NOMO-1 (cell line): ENCODE measurements around the gene IBSP.

ENCODE experiments used
- DNase-seq, 2 experiments: peaks; one replicate each; lab custom pipeline; 2025; ENCODE audit not compliant: unreplicated experiment in 2 of 2; lab: John Stamatoyannopoulos, UW

Gene IBSP

DNA sequence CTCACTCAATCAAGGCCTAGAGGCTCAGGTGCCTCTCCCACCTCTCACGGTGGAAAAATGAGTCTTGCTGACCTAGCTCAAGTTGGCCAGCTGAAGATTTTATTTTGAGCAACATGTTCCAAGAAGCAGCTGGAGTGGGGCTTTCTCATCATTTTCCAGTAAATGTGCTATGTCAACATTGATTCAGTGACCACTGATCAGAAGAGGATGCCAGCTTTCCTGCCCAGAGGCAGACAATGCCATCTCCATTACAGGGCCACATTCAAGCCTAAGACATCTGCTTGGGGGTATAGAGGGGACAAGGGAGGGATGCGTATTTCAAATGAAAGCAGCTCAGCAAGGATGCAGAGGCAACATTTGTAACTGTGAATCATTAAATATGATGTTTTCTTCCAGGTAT lies 36.4 kb downstream of the IBSP start:
- no peak for DNase-seq

- peak in 1 of 2 experiments; percentile 39 for DNase-seq
Measured at GRCh38 chr4:87838205-87838604, 38.9 kb downstream of the IBSP start.

DNA sequence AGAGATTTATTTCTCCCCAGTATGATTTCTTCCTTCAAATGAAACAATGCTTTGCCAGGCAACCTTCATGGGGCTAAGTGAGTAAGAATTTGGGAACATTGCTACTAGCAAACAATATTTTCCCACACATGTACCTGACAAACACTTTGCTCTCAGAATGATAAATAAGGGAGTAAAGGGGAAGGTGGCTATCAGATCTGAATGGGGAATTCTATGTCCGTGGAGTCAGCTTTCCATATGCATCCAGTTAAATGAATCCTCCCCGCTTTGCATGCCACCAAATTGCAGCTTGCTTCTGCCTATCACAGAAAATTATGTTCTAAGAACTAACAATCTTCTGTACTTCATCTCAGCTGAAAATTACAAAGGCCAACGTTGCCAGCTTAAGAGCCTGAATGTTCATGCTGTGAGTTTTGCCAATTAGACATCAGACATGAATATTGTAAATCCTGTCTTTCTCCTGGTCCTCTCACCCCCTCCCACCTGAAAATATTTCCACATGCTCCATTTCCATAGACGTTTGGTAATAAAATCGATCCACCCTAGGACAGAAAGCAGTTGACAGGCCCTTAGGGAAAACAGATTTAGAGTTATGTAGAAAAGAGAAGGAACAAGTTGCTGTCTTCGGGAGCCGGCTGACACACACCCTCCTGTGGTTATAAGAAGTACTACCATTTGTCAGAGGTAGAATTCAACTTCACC lies 39.7 kb downstream of the IBSP start:
- peak; percentile 49 to 56 for DNase-seq

- no peak for DNase-seq
Measured at GRCh38 chr4:87839592-87839946, 40.2 kb downstream of the IBSP start.

- no peak for DNase-seq
Measured at GRCh38 chr4:87840149-87840548, 40.8 kb downstream of the IBSP start.

DNA sequence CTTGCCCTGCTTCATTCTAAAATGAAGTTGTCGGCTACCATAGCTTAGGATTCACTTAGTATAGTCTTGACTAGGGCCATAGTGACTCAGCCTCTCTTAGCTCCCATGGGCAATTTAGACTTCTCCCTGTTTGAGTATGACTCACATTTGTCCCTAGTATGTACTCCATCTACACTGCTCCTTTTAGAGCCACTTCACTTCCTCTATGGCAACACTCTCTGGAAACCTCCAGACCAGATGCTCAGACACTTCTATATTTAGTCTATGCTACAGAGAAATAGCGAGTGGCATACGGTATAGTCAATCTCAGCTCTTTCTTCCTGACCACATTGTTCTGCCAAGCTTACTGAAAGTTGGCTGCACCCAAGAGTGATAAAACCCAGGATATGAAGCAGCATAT lies 44.6 kb downstream of the IBSP start:
- peak; percentile 77 to 94 for DNase-seq

DNA sequence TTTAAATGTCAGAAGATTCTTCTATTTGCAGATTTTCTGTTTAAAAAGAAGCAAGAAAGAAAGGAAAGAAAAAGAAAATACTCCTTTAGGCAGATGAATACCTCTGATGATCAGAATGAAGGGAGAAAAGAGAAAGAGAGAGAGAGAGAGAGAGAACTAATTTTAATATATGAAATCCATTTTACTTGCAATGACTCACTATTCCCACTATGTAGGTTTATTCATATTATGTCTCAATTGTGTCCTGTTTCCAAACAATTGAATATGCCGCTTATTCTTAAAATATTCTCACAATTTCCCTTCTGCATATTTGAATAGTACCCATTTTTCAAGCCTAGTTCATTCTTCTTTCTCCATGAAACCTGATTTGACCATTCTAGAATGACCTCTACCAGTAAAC lies 45.1 kb downstream of the IBSP start:
- no peak for DNase-seq

GRCh38 chr4:87846226-87846625 lies 46.9 kb downstream of the IBSP start:
- DNase-seq = no peak

GRCh38 chr4:87848622-87849351 lies 49.4 kb downstream of the IBSP start:
- peak; percentile 57 to 77 for DNase-seq

DNA sequence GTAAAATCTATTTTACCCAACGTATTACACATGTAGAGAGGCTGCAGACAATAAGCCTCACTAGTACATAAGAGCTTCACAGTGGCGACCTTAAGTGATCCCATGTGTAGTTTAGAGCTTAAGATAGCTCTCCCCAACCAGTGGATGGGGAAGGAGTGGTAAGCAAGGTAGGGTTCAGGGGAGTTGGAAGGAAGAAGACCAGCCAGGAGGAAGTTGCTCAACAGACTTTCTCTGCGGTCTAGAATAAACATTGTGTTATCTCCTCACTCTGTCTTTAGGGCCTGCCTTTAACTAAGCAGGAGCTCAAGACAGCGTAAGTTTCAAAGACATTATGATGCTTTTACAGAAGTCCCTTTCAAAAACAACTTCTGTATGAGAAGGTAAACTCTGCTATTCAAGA lies 50.3 kb downstream of the IBSP start:
- peak; percentile 74 to 87 for DNase-seq

GRCh38 chr4:87851332-87851731 lies 52.0 kb downstream of the IBSP start:
- peak; percentile 57 to 68 for DNase-seq

DNA sequence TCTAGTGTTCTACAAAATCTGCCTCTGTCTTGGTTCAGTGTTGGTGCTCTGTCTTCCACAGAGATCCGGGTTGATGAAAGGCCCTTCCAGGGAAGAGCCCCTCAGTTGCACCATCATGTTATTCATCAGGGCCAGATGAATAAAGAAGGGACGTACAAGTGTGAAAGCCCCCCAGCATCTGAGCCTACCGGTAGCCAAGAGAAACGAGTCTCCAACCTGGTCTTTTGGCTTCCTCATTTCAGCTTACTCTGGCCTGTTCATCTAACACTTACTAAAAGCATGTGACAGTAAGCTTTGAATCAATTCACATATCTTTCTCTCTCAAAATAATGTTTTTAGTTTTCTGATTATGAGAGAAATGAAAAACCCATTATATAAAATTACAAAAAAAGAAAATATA lies 52.6 kb downstream of the IBSP start:
- DNase-seq = peak in 1 of 2 experiments; percentile 17

GRCh38 chr4:87853108-87853507 lies 53.8 kb downstream of the IBSP start:
- DNase-seq = peak in 1 of 2 experiments; percentile 60

DNA sequence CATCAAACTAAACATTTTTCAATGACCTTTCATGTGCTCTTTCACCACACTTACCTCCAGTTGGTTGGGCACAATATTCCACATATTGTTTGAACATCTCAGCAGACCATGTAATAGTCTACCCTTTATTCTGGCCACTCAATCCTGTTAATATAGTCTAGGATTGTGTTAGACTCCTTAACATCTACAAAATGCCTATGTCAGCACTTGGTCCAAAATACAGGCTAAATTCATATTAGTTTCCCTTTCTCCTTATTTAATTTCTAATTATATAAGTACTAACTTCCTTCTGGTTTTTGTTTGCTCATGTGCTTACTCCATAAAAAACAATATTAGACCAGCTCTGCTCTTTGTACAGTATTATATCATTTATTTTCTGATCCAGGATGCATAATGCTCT lies 54.5 kb downstream of the IBSP start:
- DNase-seq = no peak

- DNase-seq = no peak
Measured at GRCh38 chr4:87855559-87855958, 56.2 kb downstream of the IBSP start.

DNA sequence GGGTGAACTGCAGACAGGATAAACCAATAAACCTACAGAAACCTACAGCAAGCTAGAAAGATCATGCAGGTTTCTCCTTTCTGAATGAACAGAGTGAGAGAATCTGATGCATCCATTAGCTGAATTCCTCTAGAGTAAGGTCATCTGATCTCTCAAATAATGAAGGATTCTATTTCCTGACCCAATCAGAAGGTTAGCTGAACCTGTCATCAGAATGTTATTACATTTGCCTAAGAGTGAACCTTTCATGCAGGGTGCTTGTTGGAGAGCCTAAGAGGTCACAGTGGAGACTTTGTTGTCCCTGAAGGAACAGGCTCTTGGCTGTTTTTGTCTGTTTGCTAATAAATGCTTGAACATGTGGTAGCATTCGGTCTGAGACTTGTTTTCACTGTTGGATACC lies 57.5 kb downstream of the IBSP start:
- no peak for DNase-seq

GRCh38 chr4:87857789-87858188 lies 58.4 kb downstream of the IBSP start:
- no peak for DNase-seq
